ENCODE data around the gene HDGF. TPM values are rescaled to one million over a fixed set of nuclear protein-coding genes. Genes with fewer than 3 reads are reported as not detected.
A peak's percentile ranks its signal among the peaks of the same experiment; 100 is the strongest.

Gene HDGF
- total RNA-seq (10 to 100 TPM; 60.8 TPM), total RNA-seq (69.2 to 435 (median 117) reads per million in 172 experiments)
- 116 TPM for polyA plus RNA-seq (2013, experiment 1 of 2)
- 101 TPM for polyA plus RNA-seq (2013, experiment 2 of 2)

DNA sequence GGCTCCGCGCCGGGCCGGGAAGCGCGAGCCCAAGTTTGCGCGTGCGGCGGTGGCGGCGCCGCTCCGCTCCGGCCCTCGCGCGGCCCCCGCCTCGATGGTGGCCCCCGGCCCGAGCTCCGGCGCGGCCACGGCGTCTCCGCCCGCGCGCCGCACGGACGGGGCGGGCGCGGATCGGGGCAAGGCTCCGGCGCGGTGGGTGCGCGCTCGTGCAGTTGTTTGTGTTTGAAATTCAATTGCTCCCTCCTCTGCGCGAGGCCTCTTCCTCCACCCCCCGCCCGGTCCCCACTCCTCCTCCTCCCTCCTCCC lies at the start of gene HDGF:
Gene HDGF, minus strand, starts transcription at position 225 of the 306 bp plus-strand sequence. CDS start 246 bp downstream, outside the sequence.
- H3K36me3 ChIP-seq (ENCODE audit: insufficient read depth, low read length): no peaks in the 10 kb centered on the region
- no peaks in the 10 kb centered on the region for H3K9me3 Mint-ChIP-seq
- peak within 1 kb of the TSS; percentile 85 for H3K27ac Mint-ChIP-seq
- H3K27me3 ChIP-seq (ENCODE audit: control insufficient read depth in 1 of 2, insufficient read depth in 2 of 2, low read length in 2 of 2): no peaks in the 10 kb centered on the region
- no peak for ATAC-seq (ENCODE audit: poor library complexity)
- H3K4me3 ChIP-seq (ENCODE audit: low read length): peak within 1 kb of the TSS; percentile 97
- DNase-seq: no peak
- peak within 1 kb of the TSS; percentile 70 to 86 for H3K27ac ChIP-seq (ENCODE audit: low read depth in 1 of 2, low read length in 2 of 2)
- H3K4me1 Mint-ChIP-seq (ENCODE audit: low read depth): peaks cover 65% of the 10 kb centered on the region
- ChIA-PET CTCF (interaction anchor here (1.5 to 2.6 kb wide), 3 partner anchors 9 to 25 kb away, joined by 3 to 30 read pairs (median 8); partner anchors contain the start of genes METTL25B and PRCC), POLR2A (interaction anchor here (1.2 to 3.8 kb wide), 8 partner anchors 10 to 250 kb away, joined by 3 to 74 read pairs (median 8); partner anchors contain the start of genes ISG20L2, MEF2D, METTL25B and MRPL24)
- H3K27me3 Mint-ChIP-seq: no peaks in the 10 kb centered on the region
- peaks cover 55% of the 10 kb centered on the region for H3K4me1 ChIP-seq (ENCODE audit: insufficient read depth, low read length)
- H3K4me3 Mint-ChIP-seq: peak within 1 kb of the TSS; percentile 96
- TF ChIP-seq, protein P1, sequence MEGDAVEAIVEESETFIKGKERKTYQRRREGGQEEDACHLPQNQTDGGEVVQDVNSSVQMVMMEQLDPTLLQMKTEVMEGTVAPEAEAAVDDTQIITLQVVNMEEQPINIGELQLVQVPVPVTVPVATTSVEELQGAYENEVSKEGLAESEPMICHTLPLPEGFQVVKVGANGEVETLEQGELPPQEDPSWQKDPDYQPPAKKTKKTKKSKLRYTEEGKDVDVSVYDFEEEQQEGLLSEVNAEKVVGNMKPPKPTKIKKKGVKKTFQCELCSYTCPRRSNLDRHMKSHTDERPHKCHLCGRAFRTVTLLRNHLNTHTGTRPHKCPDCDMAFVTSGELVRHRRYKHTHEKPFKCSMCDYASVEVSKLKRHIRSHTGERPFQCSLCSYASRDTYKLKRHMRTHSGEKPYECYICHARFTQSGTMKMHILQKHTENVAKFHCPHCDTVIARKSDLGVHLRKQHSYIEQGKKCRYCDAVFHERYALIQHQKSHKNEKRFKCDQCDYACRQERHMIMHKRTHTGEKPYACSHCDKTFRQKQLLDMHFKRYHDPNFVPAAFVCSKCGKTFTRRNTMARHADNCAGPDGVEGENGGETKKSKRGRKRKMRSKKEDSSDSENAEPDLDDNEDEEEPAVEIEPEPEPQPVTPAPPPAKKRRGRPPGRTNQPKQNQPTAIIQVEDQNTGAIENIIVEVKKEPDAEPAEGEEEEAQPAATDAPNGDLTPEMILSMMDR (IDR thresholded peaks at IDR 0.05): no peak
- H3K36me3 Mint-ChIP-seq (ENCODE audit: low read depth): peaks cover 17% of the 10 kb centered on the region
- intact Hi-C loops (cut with DNase I, micrococcal nuclease): loop anchor here (1.0 to 2.0 kb wide), 2 partner anchors 10 to 23 kb away; partner anchors contain the start of genes MRPL24 (in 2 of the 2), ISG20L2 (in 1 of the 2) and METTL25B (in 1 of the 2)
- H3K9me3 ChIP-seq (ENCODE audit: control insufficient read depth in 1 of 2, insufficient read depth in 1 of 2, low read length in 2 of 2): no peaks in the 10 kb centered on the region

DNA sequence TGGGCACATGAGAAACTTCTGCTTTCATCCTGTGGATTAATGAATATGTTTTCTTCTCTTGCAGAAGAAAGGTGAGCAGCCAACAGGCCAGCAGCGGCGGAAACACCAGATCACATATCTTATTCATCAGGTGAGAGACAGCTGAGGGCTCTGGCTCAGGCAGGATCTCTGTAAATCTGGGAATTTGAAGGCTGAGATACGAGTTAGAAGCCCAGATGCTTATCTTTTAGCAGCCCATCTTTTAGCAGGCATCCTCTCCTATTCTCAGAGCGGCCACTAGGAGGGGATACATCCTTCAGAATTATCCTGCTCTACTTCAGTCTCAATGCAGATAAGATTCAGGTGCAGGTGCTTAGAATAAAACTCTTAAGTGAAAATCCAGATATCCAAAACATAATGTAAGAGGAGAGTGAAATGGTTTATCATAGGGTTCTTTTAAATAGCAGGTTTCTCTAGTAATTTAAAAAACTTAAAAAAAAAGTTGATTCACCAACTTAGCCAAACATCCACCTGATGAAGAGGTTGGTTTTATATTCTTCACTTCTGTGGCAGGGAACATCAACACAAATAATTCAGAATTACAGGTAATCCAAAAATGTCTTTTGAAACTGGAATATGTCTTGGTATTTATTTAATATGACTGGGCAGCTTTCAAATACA lies 45.9 kb upstream of the HDGF start:
- no peaks in the 10 kb centered on the region for H3K27me3 Mint-ChIP-seq
- no peaks in the 10 kb centered on the region for H3K9me3 Mint-ChIP-seq
- no peaks in the 10 kb centered on the region for H3K9me3 ChIP-seq (ENCODE audit: control insufficient read depth in 1 of 2, insufficient read depth in 1 of 2, low read length in 2 of 2)
- H3K27me3 ChIP-seq (ENCODE audit: control insufficient read depth in 1 of 2, insufficient read depth in 2 of 2, low read length in 2 of 2): no peaks in the 10 kb centered on the region
- H3K4me1 ChIP-seq (ENCODE audit: insufficient read depth, low read length): peaks cover 21% of the 10 kb centered on the region
- POLR2A ChIA-PET: interaction anchor here (1.4 to 2.0 kb wide), 2 partner anchors 62 to 64 kb away, joined by 4 to 8 read pairs; partner anchors contain the start of gene INSRR
- peaks cover 8% of the 10 kb centered on the region for H3K4me1 Mint-ChIP-seq (ENCODE audit: low read depth)
- H3K4me3 Mint-ChIP-seq: no peak overlapping the region
- intact Hi-C loops (cut with DNase I, micrococcal nuclease): loop anchor here (1.0 to 5.0 kb wide), 4 partner anchors 63 to 131 kb away; partner anchors contain the start of gene NTRK1 (in 2 of the 2)
- H3K36me3 ChIP-seq (ENCODE audit: insufficient read depth, low read length): peaks cover 91% of the 10 kb centered on the region
- peak in 13 of 14 experiments; percentile 26 to 84 (median 58) for DNase-seq
- TF ChIP-seq, protein P1 (IDR thresholded peaks at IDR 0.05): peak; percentile 79
- no peak overlapping the region for H3K27ac ChIP-seq (ENCODE audit: low read depth in 1 of 2, low read length in 2 of 2)
- peak overlapping the region; percentile 5 for H3K27ac Mint-ChIP-seq
- peak; percentile 92 for ATAC-seq (ENCODE audit: poor library complexity)
- no peak overlapping the region for H3K4me3 ChIP-seq (ENCODE audit: low read length)
- CTCF ChIA-PET: interaction anchor here (0.8 to 7.6 kb wide), 10 partner anchors 11 to 130 kb away, joined by 3 to 87 read pairs (median 6); partner anchors contain the start of gene NTRK1
- H3K36me3 Mint-ChIP-seq (ENCODE audit: low read depth): peaks cover 83% of the 10 kb centered on the region

DNA sequence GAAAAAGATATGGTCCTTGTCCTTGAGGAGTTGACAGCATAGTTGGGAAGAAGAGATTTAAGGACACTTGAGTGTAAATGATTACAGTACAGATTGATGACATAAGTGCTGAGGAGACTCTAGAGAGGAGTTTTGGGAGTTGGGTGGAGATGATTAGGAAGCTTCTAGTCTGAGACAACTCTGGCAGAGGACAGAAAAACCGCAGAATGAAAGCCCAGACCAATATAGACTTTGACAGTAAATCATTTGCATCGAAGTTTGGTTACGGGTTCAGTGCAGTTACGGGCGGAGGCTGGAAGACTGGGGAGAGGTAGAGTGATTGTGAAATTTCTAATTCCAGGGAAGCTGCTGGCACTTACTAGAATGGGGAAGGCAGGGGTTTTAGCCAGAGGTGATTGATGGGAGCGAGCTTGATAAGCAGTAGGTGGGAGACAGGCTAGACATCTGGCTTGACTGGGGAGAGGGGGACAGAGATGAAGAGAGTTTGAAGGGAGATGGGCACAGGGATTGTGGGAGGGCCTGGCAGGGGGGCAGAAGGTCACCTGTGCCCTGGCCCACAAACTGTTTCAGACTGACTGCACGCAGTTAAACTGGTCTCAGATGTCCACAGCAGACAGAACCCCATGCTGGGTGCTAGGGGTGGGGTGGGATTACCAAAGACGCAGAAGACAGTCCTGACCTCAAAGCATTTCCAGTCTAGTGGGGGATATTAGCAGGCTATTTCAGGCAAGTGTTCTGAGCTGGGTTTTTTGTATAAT lies 45.0 kb upstream of the HDGF start:
- POLR2A ChIA-PET: interaction anchor here (1.4 to 2.0 kb wide), 2 partner anchors 63 to 65 kb away, joined by 4 to 8 read pairs; partner anchors contain the start of gene INSRR
- Mint-ChIP-seq H3K27me3 (no peaks in the 10 kb centered on the region), H3K4me3 (no peak overlapping the region), H3K36me3 (ENCODE audit: low read depth) (peaks cover 89% of the 10 kb centered on the region), H3K4me1 (ENCODE audit: low read depth) (peaks cover 6% of the 10 kb centered on the region), H3K9me3 (no peaks in the 10 kb centered on the region), H3K27ac (no peak overlapping the region)
- ATAC-seq (ENCODE audit: poor library complexity): no peak
- CTCF ChIA-PET: interaction anchor here (0.8 to 7.6 kb wide), 7 partner anchors 17 to 131 kb away, joined by 3 to 87 read pairs (median 6); partner anchors contain the start of gene NTRK1
- TF ChIP-seq, protein P1 (IDR thresholded peaks at IDR 0.05): no peak
- Histone ChIP-seq H3K36me3 (ENCODE audit: insufficient read depth, low read length) (peaks cover 93% of the 10 kb centered on the region), H3K27me3 (ENCODE audit: control insufficient read depth in 1 of 2, insufficient read depth in 2 of 2, low read length in 2 of 2) (no peaks in the 10 kb centered on the region), H3K27ac (ENCODE audit: low read depth in 1 of 2, low read length in 2 of 2) (no peak overlapping the region), H3K9me3 (ENCODE audit: control insufficient read depth in 1 of 2, insufficient read depth in 1 of 2, low read length in 2 of 2) (no peaks in the 10 kb centered on the region), H3K4me3 (ENCODE audit: low read length) (no peak overlapping the region), H3K4me1 (ENCODE audit: insufficient read depth, low read length) (peaks cover 14% of the 10 kb centered on the region)
- intact Hi-C loops (cut with DNase I, micrococcal nuclease): loop anchor here (1.0 to 5.0 kb wide), 4 partner anchors 64 to 132 kb away; partner anchors contain the start of gene NTRK1 (in 2 of the 2)
- no peak for DNase-seq
